Upper lobe of left lung (tissue), 4 donors: ENCODE measurements around the gene JAK3.

Experiments
- EP300 ChIP-seq, 4 donors: sonication (generic); formaldehyde crosslinking; IDR thresholded peaks; one replicate each; pipeline ENCODE4 v1.5.1; 2017; ENCODE audit warnings: antibody characterized with exemption in 4 of 4, control low read depth in 2 of 4
- POLR2A ChIP-seq, 4 donors: fragments of 450-650 bp; IDR thresholded peaks; one replicate each; pipeline ENCODE4 v1.5.1; 2016 to 2017; ENCODE audit warnings: antibody characterized with exemption in 4 of 4, mild to moderate bottlenecking in 2 of 4
- POLR2AphosphoS5 ChIP-seq, 2 donors: sonication (generic); formaldehyde crosslinking; IDR thresholded peaks; one replicate each; pipeline ENCODE4 v1.5.1; 2017; ENCODE audit warnings: antibody characterized with exemption in 2 of 2
- TF ChIP-seq, protein P1 (sequence below), 6 experiments: fragments of 450-650 bp in 4 of 6; fragments of 200-600 bp in 2 of 6; sonication (generic) in 2 of 6; IDR thresholded peaks; one replicate each; pipeline ENCODE4 v1.5.1; 2016 to 2019; ENCODE audit warnings: antibody characterized with exemption in 6 of 6

DNA sequence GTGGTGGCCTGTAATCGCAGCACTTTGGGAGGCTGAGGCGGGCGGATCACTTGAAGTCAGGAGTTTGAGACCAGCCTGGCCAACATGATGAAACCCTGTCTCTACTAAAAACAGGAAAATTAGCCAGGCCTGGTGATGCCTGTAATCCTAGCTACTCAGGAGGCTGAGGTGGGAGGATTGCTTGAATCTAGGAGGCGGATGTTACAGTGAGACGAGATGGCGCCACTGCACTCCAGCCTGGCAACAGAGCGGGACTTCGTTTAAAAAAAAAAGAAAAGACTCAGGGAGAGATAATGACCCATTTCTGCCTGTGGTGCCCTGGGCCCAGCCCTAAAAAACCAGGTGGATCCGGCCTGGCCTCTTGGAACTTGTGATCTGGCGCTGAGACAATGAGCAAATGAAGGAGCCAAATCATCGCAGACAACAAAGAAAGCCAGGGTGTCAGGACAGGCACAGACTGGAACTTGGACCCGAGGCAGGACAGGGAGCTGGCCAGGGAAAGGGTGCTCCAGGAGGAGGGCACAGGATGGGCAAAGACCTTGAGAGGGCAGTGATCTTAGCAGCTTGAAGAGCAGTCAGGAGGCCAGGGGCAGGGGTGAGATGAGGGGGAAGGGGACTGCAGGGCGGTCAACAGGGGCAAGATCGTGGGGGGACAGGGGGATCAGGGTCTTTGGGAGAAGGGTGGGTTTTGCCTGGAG lies 962 bp upstream of the JAK3 start:
- TF ChIP-seq, protein P1, sequence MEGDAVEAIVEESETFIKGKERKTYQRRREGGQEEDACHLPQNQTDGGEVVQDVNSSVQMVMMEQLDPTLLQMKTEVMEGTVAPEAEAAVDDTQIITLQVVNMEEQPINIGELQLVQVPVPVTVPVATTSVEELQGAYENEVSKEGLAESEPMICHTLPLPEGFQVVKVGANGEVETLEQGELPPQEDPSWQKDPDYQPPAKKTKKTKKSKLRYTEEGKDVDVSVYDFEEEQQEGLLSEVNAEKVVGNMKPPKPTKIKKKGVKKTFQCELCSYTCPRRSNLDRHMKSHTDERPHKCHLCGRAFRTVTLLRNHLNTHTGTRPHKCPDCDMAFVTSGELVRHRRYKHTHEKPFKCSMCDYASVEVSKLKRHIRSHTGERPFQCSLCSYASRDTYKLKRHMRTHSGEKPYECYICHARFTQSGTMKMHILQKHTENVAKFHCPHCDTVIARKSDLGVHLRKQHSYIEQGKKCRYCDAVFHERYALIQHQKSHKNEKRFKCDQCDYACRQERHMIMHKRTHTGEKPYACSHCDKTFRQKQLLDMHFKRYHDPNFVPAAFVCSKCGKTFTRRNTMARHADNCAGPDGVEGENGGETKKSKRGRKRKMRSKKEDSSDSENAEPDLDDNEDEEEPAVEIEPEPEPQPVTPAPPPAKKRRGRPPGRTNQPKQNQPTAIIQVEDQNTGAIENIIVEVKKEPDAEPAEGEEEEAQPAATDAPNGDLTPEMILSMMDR (IDR thresholded peaks at IDR 0.05): no peak
- TF ChIP-seq POLR2A (IDR thresholded peaks at IDR 0.05) (no peak), EP300 (IDR thresholded peaks at IDR 0.05) (no peak), POLR2AphosphoS5 (IDR thresholded peaks at IDR 0.05) (no peak)
